OCI-LY7 (cell line): ENCODE data around the gene CACNA1D. TPM values are rescaled to one million over a fixed set of nuclear protein-coding genes. Genes with fewer than 3 reads are reported as not detected.

Experiments
- BruUV-seq: library from RNA; stranded (reverse); fragments of 400-500 nt; replicated peaks from 2 replicates; lab custom pipeline; 2021; lab: Mats Ljungman, UMichigan
- CTCF ChIA-PET: fragments of 300-600 bp; sonication (Branson Sonifier 250); formaldehyde crosslinking; loops from one replicate; lab custom pipeline; 2022; ENCODE audit warnings: antibody characterized with exemption; ENCODE audit not compliant: unreplicated experiment; lab: Charles Lee
- POLR2A ChIA-PET: fragments of 300-600 bp; sonication (Branson Sonifier 250); formaldehyde crosslinking; loops from one replicate; lab custom pipeline; 2022; ENCODE audit warnings: antibody characterized with exemption; lab: Charles Lee
- DNase-seq: peaks from one replicate; pipeline ENCODE4 v3.0.0-alpha.2; 2015; ENCODE audit warnings: low spot score
- H2AFZ ChIP-seq: fragments of 200-600 bp; sonication (generic), shearing (Covaris generic); 2 replicates; pipeline ENCODE4 v1.6.1; 2014; ENCODE audit warnings: mild to moderate bottlenecking, antibody characterized with exemption, low read length, moderate library complexity
- H3K27ac ChIP-seq: fragments of 200-600 bp; sonication (generic); 2 replicates; pipeline ENCODE4 v1.5.1; 2014; ENCODE audit warnings: mixed run types, low read depth, mild to moderate bottlenecking, moderate library complexity, low read length, inconsistent platforms; ENCODE audit not compliant: poor library complexity, severe bottlenecking
- H3K36me3 ChIP-seq: fragments of 200-600 bp; sonication (generic); 2 replicates; pipeline ENCODE4 v1.6.1; 2014; ENCODE audit warnings: mild to moderate bottlenecking, antibody characterized with exemption, low read length, moderate library complexity, mixed read lengths; ENCODE audit not compliant: insufficient read depth
- H3K4me1 ChIP-seq: fragments of 200-600 bp; sonication (generic); 2 replicates; pipeline ENCODE4 v1.5.1; 2014; ENCODE audit warnings: mild to moderate bottlenecking, low read length; ENCODE audit not compliant: insufficient read depth, poor library complexity, severe bottlenecking
- H3K4me2 ChIP-seq: fragments of 200-600 bp; sonication (generic); 2 replicates; pipeline ENCODE4 v1.6.1; 2014; ENCODE audit warnings: mild to moderate bottlenecking, low read length
- H3K4me3 ChIP-seq: fragments of 200-600 bp; sonication (generic); 2 replicates; pipeline ENCODE4 v1.5.1; 2014; ENCODE audit warnings: mild to moderate bottlenecking, low read depth, low read length; ENCODE audit not compliant: poor library complexity, severe bottlenecking
- H3K79me2 ChIP-seq: fragments of 200-600 bp; sonication (generic); 2 replicates; pipeline ENCODE4 v1.6.1; 2016; ENCODE audit warnings: low read depth, mild to moderate bottlenecking, low read length, moderate library complexity, mixed read lengths; ENCODE audit not compliant: insufficient read depth
- H3K9me2 ChIP-seq: fragments of 200-600 bp; sonication (generic); 2 replicates; pipeline ENCODE4 v1.6.1; 2016; ENCODE audit warnings: mild to moderate bottlenecking, low read length, mixed read lengths; ENCODE audit not compliant: insufficient read depth
- H3K9me3 ChIP-seq: fragments of 200-600 bp; sonication (generic); 2 replicates; pipeline ENCODE4 v1.6.1; 2014; ENCODE audit warnings: mild to moderate bottlenecking, mixed run types, low read length, mixed read lengths
- H4K20me1 ChIP-seq: fragments of 200-600 bp; sonication (generic); 2 replicates; pipeline ENCODE4 v1.6.1; 2014; ENCODE audit warnings: mild to moderate bottlenecking, antibody characterized with exemption, low read length, moderate library complexity, mixed read lengths; ENCODE audit not compliant: insufficient read depth
- EZH2phosphoT487 ChIP-seq: fragments of 200-600 bp; sonication (generic); IDR thresholded peaks from 2 replicates; pipeline ENCODE4 v1.6.1; 2018; ENCODE audit warnings: low read depth, borderline replicate concordance, mild to moderate bottlenecking, mixed run types, antibody characterized with exemption, low read length, moderate library complexity, mixed read lengths
- intact Hi-C: fragments of 100-400 bp; cut with micrococcal nuclease; formaldehyde crosslinking; loops from one replicate; pipeline ENCODE4 v1.10.0; 2022; ENCODE audit not compliant: unreplicated experiment
- total RNA-seq, 2 experiments: library from RNA; depleted of rRNA in 1 of 2; stranded (reverse); fragments of >200 nt in 1 of 2; shearing (Covaris generic) in 1 of 2; gene quantifications; 2 replicates each; pipeline ENCODE4 v1.2.3, GENCODE V29; 2014 to 2022
- TF ChIP-seq, protein P1 (sequence below): fragments of 200-600 bp; sonication (generic); conservative IDR thresholded peaks from 2 replicates; pipeline ENCODE4 v1.5.1; 2014; ENCODE audit warnings: mild to moderate bottlenecking, antibody characterized with exemption, low read length, moderate library complexity, mixed read lengths

The CACNA1D gene
- total RNA-seq, 2 experiments from 2014 or later, result 0.42 TPM; not detected in 1

DNA sequence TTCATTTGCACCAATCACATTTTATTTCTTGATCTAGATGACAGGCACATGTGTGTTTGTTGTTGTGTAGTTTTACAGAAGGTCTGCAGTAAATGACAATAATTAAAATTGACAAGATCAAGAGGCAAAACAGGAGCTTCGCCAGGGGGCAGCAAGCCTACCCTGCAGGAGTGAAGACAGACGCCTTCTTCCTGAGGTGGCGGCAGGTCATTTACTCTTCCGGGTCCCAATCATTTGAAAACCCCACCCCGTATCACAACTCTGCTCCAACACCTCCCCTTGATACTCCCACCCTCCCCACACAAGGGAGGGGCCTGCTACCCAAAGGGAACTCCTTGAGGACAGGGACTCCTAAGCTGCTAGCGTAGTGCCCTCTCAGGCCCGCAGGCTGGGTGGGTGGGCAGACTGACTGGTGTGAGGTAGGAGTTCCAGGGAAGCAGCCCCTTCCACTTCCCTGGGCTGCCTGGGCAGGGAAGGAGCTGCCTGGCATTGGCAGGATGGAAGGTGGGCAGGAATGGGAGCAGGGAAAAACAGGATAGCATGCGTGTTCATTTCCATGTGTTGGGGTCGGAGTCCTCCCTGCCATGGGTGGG, 338.7 kb downstream of the CACNA1D start:
- ChIA-PET CTCF (no interaction called here), POLR2A (no interaction called here)
- Histone ChIP-seq H3K4me2 (no peak overlapping the region), H2AFZ (no peak overlapping the region), H3K36me3 (no peaks in the 10 kb centered on the region), H4K20me1 (no peaks in the 10 kb centered on the region), H3K4me3 (no peak overlapping the region), H3K27ac (no peak overlapping the region), H3K4me1 (no peaks in the 10 kb centered on the region), H3K9me2 (no peaks in the 10 kb centered on the region), H3K79me2 (no peaks in the 10 kb centered on the region), H3K9me3 (no peaks in the 10 kb centered on the region)
- no peak for TF ChIP-seq EZH2phosphoT487
- TF ChIP-seq, protein P1, sequence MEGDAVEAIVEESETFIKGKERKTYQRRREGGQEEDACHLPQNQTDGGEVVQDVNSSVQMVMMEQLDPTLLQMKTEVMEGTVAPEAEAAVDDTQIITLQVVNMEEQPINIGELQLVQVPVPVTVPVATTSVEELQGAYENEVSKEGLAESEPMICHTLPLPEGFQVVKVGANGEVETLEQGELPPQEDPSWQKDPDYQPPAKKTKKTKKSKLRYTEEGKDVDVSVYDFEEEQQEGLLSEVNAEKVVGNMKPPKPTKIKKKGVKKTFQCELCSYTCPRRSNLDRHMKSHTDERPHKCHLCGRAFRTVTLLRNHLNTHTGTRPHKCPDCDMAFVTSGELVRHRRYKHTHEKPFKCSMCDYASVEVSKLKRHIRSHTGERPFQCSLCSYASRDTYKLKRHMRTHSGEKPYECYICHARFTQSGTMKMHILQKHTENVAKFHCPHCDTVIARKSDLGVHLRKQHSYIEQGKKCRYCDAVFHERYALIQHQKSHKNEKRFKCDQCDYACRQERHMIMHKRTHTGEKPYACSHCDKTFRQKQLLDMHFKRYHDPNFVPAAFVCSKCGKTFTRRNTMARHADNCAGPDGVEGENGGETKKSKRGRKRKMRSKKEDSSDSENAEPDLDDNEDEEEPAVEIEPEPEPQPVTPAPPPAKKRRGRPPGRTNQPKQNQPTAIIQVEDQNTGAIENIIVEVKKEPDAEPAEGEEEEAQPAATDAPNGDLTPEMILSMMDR, result no peak
- intact Hi-C loops, result no loop called here
- DNase-seq, result no peak
- BruUV-seq, result no TSS peak

DNA sequence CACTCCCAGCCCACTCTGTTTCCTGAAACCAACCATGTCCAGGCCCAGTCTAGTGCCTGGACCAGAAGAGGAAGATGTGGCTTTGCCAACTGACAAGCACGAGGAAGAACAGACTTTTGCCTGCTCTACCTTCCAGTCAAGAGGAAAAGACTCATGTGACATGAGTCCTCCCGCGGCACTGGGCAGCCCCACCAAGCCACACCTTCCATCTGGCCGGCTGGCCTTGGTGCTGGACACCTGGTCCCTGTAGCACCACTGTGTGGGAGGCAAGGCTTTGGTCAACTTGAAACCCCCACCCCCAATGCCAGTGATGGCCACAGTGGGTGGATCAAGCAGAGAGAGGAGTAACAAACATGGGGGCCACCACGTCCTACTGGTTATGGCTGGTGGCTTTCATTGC, 339.3 kb downstream of the CACNA1D start:
- intact Hi-C loops, result no loop called here
- no peaks in the 10 kb centered on the region for H3K9me2 ChIP-seq
- TF ChIP-seq, protein P1, result no peak
- TF ChIP-seq EZH2phosphoT487, result no peak
- CTCF ChIA-PET, result no interaction called here
- no peaks in the 10 kb centered on the region for H3K36me3 ChIP-seq
- no peak for DNase-seq
- H3K27ac ChIP-seq, result no peak overlapping the region
- BruUV-seq, result no TSS peak
- no peak overlapping the region for H2AFZ ChIP-seq
- H3K9me3 ChIP-seq, result no peaks in the 10 kb centered on the region
- H3K4me2 ChIP-seq, result no peak overlapping the region
- POLR2A ChIA-PET, result no interaction called here
- H3K79me2 ChIP-seq, result no peaks in the 10 kb centered on the region
- no peaks in the 10 kb centered on the region for H3K4me1 ChIP-seq
- H3K4me3 ChIP-seq, result no peak overlapping the region
- H4K20me1 ChIP-seq, result no peaks in the 10 kb centered on the region

DNA sequence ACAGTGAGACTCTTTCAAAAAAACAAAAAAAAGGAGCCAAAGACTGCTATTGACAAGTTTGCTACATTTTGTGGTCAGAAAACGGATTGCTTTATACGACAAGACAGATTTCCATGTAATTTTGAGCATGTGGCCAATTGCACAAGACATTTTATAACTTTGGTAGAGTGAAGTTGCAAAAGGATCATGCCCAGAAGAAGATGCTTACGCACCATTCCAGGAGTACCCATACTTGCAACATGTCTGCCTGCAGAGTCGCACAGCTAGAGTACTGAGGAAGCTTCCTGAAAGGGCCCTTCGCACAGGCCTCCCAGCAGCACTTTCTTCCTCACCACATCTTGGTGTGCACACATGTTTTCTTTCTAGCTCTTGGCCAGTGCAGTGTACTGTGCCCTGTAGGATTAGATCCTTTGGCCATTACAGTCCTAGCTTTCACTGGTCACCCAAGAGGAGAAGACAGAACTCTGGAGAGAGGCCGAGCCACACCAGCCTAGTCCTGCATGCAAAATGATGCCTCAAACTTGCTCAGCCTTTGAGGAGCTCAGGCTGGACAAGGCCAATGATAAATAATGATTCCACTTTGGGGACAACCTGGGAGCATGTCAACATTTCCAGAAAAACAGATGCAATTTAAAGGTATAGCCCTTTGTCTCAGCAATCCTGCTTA, 340.2 kb downstream of the CACNA1D start:
- ChIA-PET CTCF (interaction anchor here (0.6 kb wide), 1 partner anchor 91 kb away, joined by 3 read pairs; no protein-coding TSS in a partner anchor), POLR2A (no interaction called here)
- H3K9me3 ChIP-seq, result no peaks in the 10 kb centered on the region
- TF ChIP-seq, protein P1, result no peak
- no peak for TF ChIP-seq EZH2phosphoT487
- H3K4me3 ChIP-seq, result no peak overlapping the region
- H3K4me2 ChIP-seq, result no peak overlapping the region
- no peaks in the 10 kb centered on the region for H3K9me2 ChIP-seq
- H3K79me2 ChIP-seq, result no peaks in the 10 kb centered on the region
- no peak for DNase-seq
- H4K20me1 ChIP-seq, result no peaks in the 10 kb centered on the region
- no peak overlapping the region for H3K27ac ChIP-seq
- no peaks in the 10 kb centered on the region for H3K4me1 ChIP-seq
- intact Hi-C loops, result no loop called here
- no peak overlapping the region for H2AFZ ChIP-seq
- H3K36me3 ChIP-seq, result no peaks in the 10 kb centered on the region
- no TSS peak for BruUV-seq
